Stimulated activated CD8-positive, alpha-beta memory T cell treated with anti-CD3 and anti-CD28 coated beads, Interleukin-12 subunit alpha, Interleukin-12 subunit beta, amount 100 ng/mL, for 4 hours (primary cell): ENCODE measurements around the gene CLPTM1L.

Experiments
- DNase-seq: peaks from one replicate; pipeline ENCODE4 v3.0.0-alpha.2; 2020; ENCODE audit warnings: low read depth

CLPTM1L gene

GRCh38 chr5:1325870-1326531, 18.9 kb downstream of the CLPTM1L start:
- no peak for DNase-seq

GRCh38 chr5:1325191-1325741, 19.6 kb downstream of the CLPTM1L start:
- DNase-seq: no peak

- DNase-seq: no peak
These were observed 20.1 kb downstream of the CLPTM1L start for GRCh38 chr5:1324719-1325190.

- DNase-seq: no peak
These were observed 20.6 kb downstream of the CLPTM1L start for GRCh38 chr5:1324301-1324700.

GRCh38 chr5:1323803-1324173, 21.1 kb downstream of the CLPTM1L start:
- DNase-seq: no peak

- no peak for DNase-seq
These were observed 21.7 kb downstream of the CLPTM1L start for GRCh38 chr5:1322955-1323802.

GRCh38 chr5:1322036-1322900, 22.6 kb downstream of the CLPTM1L start:
- no peak for DNase-seq

- DNase-seq: no peak
These were observed 23.3 kb downstream of the CLPTM1L start for GRCh38 chr5:1321576-1321975.

GRCh38 chr5:1320436-1321344, 24.2 kb downstream of the CLPTM1L start:
- no peak for DNase-seq

GRCh38 chr5:1319436-1320256, 25.3 kb downstream of the CLPTM1L start:
- no peak for DNase-seq

- no peak for DNase-seq
These were observed 26.1 kb downstream of the CLPTM1L start for GRCh38 chr5:1318659-1319251.

- DNase-seq: no peak
These were observed 26.9 kb downstream of the CLPTM1L start for GRCh38 chr5:1317921-1318565.

GRCh38 chr5:1316588-1317340, 28.1 kb downstream of the CLPTM1L start:
- DNase-seq: no peak

GRCh38 chr5:1315709-1316587, 29.0 kb downstream of the CLPTM1L start:
- no peak for DNase-seq

- DNase-seq: no peak
These were observed 29.7 kb downstream of the CLPTM1L start for GRCh38 chr5:1315018-1315708.

GRCh38 chr5:1314564-1314982, 30.3 kb downstream of the CLPTM1L start:
- DNase-seq: no peak
